Right renal pelvis (tissue), 4 donors: ENCODE measurements around the gene KLHL41. TPM values are rescaled to one million over a fixed set of nuclear protein-coding genes. Genes with fewer than 3 reads are reported as not detected.
A peak's percentile ranks its signal among the peaks of the same experiment; 100 is the strongest.
"Not testable (repeated sequence)": the region's sequence is repeated elsewhere in the genome, so short reads cannot be mapped to it uniquely, and the experiment has no call there.

Experiments
- DNase-seq, 4 donors: peaks; one replicate each; pipeline ENCODE4 v3.0.0-alpha.2; 2013; ENCODE audit warnings: low read depth in 4 of 4, low spot score in 3 of 4, missing footprints in 1 of 4
- polyA plus RNA-seq, 4 donors: library from polyadenylated mRNA; unstranded; fragments of 120-200 nt; gene quantifications; one replicate each; pipeline ENCODE4 v1.2.1, GENCODE V29; 2013; ENCODE audit not compliant: insufficient read length in 4 of 4

The KLHL41 gene
- polyA plus RNA-seq, 4 donors: 0.88 to 1.2 (median 1.1) TPM

DNA sequence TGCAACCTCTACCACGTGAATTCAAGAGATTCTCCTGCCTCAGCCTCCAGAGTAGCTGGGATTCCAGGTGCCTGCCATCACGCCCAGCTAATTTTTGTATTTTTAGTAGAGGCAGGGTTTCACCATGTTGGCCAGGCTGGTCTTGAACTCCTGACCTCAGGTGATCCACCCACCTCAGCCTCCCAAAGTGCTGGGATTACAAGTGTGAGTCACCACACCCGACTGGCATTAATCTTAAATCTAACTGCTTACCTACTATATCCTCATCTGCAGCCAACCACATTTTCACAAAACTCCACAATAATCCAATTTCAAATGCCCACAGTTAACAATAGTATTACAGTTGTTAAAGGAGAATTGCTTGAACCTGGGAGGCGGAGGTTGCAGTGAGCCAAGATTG, 61.2 kb downstream of the KLHL41 start:
- DNase-seq: not testable (repeated sequence)

- no peak for DNase-seq
Observed at GRCh38 chr2:169571571-169571970, 62.1 kb downstream of the KLHL41 start.

DNA sequence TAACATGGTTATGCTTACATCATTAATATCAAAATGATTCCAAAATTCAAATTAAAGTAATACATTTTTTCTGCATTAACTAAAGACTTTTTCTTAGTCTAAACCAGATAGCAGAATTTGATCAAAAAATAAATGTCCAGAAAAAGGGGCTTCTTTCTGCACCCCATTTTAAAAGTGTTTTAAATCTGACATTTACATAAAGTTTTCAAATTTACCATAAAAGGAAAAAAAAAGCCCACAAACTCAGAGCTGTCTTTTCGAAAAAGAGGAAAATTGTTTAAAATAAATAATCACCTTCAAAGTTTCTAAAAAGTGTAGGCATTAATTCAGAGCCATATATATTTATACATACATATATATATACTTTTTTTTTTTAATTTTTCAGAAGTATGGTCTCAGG, 62.7 kb downstream of the KLHL41 start:
- DNase-seq: no peak

DNA sequence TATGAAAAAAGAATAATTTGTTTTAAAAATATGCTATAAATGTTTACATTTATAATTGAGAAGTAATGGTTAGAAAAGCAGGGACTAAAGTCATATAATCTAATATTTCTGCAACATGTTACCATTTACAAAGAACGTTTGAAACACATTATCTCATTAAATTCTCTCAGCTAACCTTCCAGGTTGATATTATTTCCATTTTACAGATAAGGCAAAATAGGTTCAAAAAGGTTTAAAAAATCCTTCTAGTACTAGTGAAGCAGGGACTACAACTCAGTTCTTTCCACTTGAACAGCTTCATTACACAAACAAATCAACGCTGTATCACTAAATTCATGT, 63.3 kb downstream of the KLHL41 start:
- no peak for DNase-seq

DNA sequence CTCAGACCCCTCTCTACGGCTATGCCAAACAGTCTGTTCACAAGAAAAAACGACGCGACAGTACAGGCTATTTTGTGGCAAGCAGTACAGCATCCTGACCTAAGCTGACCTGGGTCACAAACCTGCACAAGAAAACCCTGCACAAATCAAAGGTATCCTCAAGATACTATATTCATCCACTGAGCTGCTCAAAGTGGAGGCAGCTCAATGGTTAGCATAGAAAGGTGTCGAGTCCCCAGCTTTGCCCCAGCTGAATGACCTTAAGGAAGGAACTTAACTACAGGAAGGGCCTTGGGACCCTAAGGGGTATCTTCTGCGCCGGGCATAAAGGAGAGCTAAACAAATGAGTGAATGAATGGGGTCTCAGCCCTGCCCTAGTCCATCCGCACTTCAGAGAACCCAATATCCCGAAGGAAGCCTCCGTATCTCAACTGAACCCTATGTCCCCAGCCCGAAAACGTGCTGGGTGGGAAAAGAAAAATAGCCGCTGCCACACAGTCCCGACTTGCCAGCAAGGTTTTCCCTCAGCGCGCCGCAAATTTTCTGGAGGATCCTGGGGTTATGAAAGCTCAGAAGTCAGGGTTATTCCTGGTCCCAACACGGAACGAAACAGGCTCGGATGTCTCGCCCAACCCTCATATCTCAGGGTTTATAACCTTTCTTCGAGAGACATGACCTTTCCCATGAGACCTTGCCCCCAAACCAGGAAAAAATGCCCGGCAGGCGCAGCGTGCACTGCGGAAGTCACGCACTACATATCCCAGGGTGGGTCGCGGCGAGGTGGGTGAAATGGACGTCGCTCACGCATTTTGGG, 63.9 kb downstream of the KLHL41 start, which contains the start of gene FASTKD1:
FASTKD1 (minus strand) TSS at position 706 of the 814 bp plus-strand sequence. CDS start 1,836 bp downstream, outside the sequence.
- peak; percentile 74 to 84 (median 79) for DNase-seq

DNA sequence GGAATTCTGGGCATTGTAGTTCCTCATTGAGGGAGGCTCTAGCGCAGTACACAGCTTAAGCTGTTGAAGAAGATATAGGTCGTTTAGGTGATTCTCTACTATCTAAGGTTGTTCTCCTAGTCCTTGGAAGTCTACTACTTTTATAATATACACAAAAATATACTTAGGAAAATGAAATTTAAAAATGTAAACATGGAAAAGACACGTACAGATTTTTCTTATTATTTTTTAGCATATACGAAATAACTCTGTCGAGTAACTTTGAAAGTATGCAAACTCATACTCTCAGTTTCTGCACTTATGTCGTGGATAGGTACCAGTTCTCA, 64.4 kb downstream of the KLHL41 start:
- no peak for DNase-seq

DNA sequence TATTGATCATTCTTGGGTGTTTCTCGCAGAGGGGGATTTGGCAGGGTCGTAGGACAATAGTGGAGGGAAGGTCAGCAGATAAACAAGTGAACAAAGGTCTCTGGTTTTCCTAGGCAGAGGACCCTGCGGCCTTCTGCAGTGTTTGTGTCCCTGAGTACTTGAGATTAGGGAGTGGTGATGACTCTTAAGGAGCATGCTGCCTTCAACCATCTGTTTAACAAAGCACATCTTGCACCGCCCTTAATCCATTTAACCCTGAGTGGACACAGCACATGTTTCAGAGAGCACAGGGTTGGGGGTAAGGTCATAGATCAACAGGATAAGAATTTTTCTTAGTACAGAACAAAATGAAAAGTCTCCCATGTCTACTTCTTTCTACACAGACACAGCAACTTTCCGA, 65.0 kb downstream of the KLHL41 start:
- DNase-seq: not testable (repeated sequence)

DNA sequence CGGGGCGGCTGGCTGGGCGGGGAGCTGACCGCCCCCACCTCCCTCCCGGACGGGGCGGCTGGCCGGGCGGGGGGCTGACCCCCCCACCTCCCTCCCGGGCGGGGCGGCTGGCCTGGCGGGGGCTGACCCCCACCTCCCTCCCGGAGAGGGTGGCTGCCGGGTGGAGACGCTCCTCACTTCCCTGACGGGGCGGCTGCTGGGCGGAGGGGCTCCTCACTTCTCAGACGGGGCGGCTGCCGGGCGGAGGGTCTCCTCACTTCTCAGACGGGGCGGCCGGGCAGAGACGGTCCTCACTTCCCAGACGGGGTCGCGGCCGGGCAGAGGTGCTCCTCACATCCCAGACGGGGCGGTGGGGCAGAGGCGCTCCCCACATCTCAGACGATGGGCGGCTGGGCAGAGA, 65.8 kb downstream of the KLHL41 start:
- not testable (repeated sequence) for DNase-seq

Other genes starting within 250 kb of the KLHL41 start
- gene LRP2, start 147.2 kb upstream of the KLHL41 start, polyA plus RNA-seq: 100 to 1,000 TPM; 115 to 189 (median 139) TPM
- gene BBS5, start 30.2 kb upstream of the KLHL41 start, polyA plus RNA-seq: 10 to 100 TPM; 12.6 to 15.0 (median 13.1) TPM
- gene FASTKD1, start 64.2 kb downstream of the KLHL41 start, polyA plus RNA-seq: 10 to 100 TPM; 29.3 to 41.5 (median 32.9) TPM
- 100 to 1,000 TPM in 1 of 4 donors, 10 to 100 TPM in 3; 86.7 to 104 (median 93.6) TPM for gene PPIG, start 74.6 kb downstream of the KLHL41 start, polyA plus RNA-seq
- 1 to 10 TPM in 3 of 4 donors, under 1 TPM in 1; 1.00 to 4.0 (median 1.8) TPM for gene CFAP210, start 184.7 kb downstream of the KLHL41 start, polyA plus RNA-seq
- 10 to 100 TPM; 12.5 to 15.5 (median 14.8) TPM for gene PHOSPHO2, start 184.8 kb downstream of the KLHL41 start, polyA plus RNA-seq
- gene KLHL23, start 224.1 kb downstream of the KLHL41 start, polyA plus RNA-seq: 10 to 100 TPM; 28.6 to 37.3 (median 32.4) TPM